ENCODE measurements around the gene ZNF407.

The ZNF407 gene

DNA sequence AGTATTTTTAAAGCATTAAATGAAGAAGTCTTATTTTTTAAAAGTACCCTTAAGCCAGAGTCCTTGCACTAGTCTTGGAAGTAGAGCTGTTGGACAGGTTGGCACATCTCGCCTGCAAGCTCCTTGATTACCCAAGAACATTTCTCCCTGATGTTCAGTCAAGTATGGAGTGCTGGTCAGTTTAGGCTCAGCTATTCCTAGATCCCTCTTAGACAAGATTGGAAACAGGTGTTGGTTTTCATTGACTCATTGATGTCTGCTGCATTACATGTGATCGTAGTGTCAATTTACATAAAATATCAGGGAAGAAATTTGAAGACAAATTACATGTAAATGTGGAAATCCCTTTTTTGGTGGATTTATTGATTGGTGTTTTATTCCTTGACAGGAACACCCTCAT lies 170.4 kb downstream of the ZNF407 start:
- TF ChIP-seq, protein P1, sequence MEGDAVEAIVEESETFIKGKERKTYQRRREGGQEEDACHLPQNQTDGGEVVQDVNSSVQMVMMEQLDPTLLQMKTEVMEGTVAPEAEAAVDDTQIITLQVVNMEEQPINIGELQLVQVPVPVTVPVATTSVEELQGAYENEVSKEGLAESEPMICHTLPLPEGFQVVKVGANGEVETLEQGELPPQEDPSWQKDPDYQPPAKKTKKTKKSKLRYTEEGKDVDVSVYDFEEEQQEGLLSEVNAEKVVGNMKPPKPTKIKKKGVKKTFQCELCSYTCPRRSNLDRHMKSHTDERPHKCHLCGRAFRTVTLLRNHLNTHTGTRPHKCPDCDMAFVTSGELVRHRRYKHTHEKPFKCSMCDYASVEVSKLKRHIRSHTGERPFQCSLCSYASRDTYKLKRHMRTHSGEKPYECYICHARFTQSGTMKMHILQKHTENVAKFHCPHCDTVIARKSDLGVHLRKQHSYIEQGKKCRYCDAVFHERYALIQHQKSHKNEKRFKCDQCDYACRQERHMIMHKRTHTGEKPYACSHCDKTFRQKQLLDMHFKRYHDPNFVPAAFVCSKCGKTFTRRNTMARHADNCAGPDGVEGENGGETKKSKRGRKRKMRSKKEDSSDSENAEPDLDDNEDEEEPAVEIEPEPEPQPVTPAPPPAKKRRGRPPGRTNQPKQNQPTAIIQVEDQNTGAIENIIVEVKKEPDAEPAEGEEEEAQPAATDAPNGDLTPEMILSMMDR (IDR thresholded peaks at IDR 0.05; ENCODE audit: extremely low read depth, insufficient read depth, missing control alignments), result no peak
- DNase-seq (ENCODE audit: low spot score), result no peak
- in situ Hi-C loops (cut with MboI; ENCODE audit: low pct_unique_long_range_greater_than_20kb, low sequenced_read_pairs, unreplicated experiment), result no loop called here

GRCh38 chr18:74773171-74773624 lies 175.5 kb downstream of the ZNF407 start:
- TF ChIP-seq, protein P1 (IDR thresholded peaks at IDR 0.05; ENCODE audit: extremely low read depth, insufficient read depth, missing control alignments), result no peak
- no peak for DNase-seq (ENCODE audit: low spot score)
- in situ Hi-C loops (cut with MboI; ENCODE audit: low pct_unique_long_range_greater_than_20kb, low sequenced_read_pairs, unreplicated experiment), result no loop called here

GRCh38 chr18:74774486-74774885 lies 176.8 kb downstream of the ZNF407 start:
- in situ Hi-C loops (cut with MboI; ENCODE audit: low pct_unique_long_range_greater_than_20kb, low sequenced_read_pairs, unreplicated experiment), result no loop called here
- TF ChIP-seq, protein P1 (IDR thresholded peaks at IDR 0.05; ENCODE audit: extremely low read depth, insufficient read depth, missing control alignments), result no peak
- DNase-seq (ENCODE audit: low spot score), result no peak

DNA sequence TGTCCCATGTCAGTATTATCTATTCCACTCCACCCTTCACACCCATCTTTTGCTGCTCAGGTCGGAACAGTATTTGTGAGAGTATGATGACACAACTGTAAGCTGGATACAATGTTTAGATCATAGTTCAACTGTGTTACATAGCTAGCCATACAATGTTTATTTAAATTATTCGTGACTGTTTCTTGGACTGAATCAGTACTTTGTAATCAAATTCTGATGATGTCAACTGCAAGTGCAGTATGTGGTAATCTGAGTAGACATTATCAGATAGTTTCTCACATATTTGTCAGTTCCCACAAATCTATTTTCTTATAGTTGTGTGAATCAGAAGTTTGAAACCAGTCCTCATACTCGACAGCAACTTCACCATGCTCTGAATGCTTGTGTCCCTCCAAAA lies 177.6 kb downstream of the ZNF407 start:
- TF ChIP-seq, protein P1 (IDR thresholded peaks at IDR 0.05; ENCODE audit: extremely low read depth, insufficient read depth, missing control alignments), result no peak
- in situ Hi-C loops (cut with MboI; ENCODE audit: low pct_unique_long_range_greater_than_20kb, low sequenced_read_pairs, unreplicated experiment), result no loop called here

DNA sequence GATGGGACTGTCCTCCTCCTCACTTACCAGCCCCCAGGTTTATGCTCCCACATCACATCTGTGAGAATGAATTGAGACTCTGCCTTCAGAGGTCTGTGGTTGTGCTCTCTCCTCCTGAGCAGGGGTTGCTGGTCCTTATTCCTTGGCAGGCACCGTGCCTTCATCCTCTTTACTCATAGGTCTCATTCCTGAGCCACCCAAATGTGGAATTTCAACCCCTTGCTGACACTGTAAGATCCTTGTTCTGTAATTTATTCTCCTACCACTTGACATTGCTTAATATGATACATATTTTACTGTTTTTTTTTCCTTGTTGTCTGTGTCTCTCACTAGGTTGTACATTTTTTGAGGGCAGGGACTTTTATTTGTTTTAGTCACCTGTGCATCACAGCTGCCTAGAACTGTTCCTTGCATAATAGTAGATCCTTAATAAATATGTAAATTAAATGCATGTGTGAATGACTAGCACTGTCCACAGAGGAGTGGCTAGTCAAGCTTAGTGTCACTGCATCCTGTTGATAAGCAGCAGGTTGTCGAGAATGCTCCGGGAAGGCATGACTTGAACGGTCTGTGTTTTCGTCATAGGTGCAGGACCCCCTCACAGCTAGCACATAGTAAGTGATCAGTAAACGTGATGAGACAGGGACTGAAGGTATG lies 180.6 kb downstream of the ZNF407 start:
- in situ Hi-C loops (cut with MboI; ENCODE audit: low pct_unique_long_range_greater_than_20kb, low sequenced_read_pairs, unreplicated experiment), result no loop called here
- DNase-seq (ENCODE audit: low spot score), result no peak
- TF ChIP-seq, protein P1 (IDR thresholded peaks at IDR 0.05; ENCODE audit: extremely low read depth, insufficient read depth, missing control alignments), result no peak

More for the DNA sequence above, 177.6 kb downstream of the ZNF407 start:
- DNase-seq (ENCODE audit: low spot score), result no peak

DNA sequence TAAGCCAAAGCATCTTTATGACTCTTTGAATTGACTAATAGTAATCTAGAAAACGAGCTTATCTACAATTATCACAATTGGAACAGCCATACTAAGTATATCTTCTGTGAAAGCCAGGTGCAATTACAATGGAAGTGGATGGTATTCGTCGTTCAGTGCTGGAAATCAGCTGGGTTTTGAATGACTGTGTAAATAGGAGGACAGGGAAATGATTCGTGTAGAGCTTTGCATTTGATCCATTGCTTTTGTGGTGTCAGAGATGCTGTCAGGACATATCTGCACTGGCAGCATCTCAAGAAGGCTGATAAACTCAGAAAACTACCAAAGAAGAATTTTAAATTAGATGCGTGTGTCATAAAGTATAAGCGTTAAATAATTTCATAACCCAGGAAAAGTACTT lies 187.1 kb downstream of the ZNF407 start:
- no peak for DNase-seq (ENCODE audit: low spot score)
- TF ChIP-seq, protein P1 (IDR thresholded peaks at IDR 0.05; ENCODE audit: extremely low read depth, insufficient read depth, missing control alignments), result no peak
- in situ Hi-C loops (cut with MboI; ENCODE audit: low pct_unique_long_range_greater_than_20kb, low sequenced_read_pairs, unreplicated experiment), result no loop called here
